Fibroblast of skin of right quadriceps (primary cell): Measurements from ENCODE around the gene MCC.
"Not testable (repeated sequence)": the region's sequence is repeated elsewhere in the genome, so short reads cannot be mapped to it uniquely, and the experiment has no call there.

Source experiments
- DNase-seq: peaks from one replicate; pipeline ENCODE4 v3.0.0-alpha.2; 2013

The MCC gene

DNA sequence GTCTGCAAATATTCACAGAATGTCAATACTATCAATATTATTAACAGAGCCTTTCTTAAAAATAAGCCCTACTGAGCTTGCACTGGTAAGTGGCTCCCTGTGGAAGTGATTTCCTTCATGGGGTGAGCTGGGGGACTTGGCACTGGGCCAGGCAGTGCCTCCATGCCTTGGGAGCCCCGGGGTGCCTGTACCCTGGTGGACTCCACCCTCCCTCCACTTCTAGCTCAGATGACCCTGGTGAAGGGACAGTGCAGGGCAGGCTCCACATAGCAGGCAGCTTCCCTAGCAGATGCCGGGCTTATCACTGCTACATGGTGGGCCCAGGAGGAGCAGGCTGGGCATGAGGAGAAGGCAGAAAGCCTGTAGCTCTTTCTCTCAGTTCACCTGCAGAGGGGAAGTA lies 392.4 kb downstream of the MCC start:
- no peak for DNase-seq

DNA sequence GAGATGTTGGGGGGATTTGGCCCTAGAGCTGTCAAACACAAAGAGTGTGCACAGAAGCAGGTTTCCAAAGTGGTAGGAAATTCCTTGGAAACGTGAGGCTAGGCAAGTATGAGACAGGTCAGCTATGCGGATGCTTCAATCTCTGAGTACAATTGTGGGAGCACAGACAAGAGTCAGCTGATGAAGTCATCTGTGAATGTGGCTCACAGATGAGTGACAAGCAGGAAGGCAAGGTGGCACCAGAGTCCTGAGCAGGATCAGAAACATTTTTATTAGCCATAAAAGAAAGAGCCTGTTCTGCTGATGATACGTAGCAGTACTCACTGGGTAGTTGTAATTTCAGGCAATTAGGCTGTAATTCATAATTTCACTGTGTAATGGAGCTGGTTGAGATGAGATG lies 394.7 kb downstream of the MCC start:
- DNase-seq: no peak

DNA sequence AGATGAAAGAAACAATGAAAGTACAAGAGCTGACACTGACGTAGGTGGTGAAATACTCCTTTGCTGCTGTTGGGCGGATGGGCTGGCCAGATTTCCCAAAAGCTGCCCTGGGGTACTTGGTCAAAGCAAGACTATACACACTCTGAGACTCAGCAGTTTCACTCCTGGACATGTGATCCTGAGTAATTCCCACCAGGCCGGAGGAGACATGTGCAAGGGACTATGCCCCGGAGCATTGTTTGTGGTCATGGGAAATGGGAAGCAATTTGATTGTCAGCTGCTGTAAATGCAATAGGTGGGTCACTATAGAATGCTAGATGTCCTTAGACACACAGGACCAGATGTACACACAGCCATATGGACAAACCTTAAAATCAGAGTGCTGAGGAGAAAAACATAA lies 395.6 kb downstream of the MCC start:
- DNase-seq: no peak

DNA sequence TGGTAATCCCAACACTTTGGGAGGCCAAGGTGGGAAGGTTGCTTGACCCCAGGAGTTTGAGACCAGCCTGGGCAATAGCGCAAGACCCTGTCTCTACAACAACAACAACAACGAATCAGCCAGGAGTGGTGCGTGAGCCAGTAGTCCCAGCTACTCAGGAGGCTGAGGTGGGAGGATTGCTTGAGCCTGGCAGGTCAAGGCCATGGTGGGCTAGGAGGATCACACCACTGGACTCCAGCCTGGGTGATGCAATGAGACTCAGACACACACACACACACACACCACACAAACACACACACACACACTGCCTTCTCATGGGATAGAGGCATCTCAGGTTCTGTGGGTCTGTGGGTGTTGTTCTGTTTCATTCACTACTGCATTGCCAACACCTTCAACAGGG lies 396.6 kb downstream of the MCC start:
- no peak for DNase-seq

DNA sequence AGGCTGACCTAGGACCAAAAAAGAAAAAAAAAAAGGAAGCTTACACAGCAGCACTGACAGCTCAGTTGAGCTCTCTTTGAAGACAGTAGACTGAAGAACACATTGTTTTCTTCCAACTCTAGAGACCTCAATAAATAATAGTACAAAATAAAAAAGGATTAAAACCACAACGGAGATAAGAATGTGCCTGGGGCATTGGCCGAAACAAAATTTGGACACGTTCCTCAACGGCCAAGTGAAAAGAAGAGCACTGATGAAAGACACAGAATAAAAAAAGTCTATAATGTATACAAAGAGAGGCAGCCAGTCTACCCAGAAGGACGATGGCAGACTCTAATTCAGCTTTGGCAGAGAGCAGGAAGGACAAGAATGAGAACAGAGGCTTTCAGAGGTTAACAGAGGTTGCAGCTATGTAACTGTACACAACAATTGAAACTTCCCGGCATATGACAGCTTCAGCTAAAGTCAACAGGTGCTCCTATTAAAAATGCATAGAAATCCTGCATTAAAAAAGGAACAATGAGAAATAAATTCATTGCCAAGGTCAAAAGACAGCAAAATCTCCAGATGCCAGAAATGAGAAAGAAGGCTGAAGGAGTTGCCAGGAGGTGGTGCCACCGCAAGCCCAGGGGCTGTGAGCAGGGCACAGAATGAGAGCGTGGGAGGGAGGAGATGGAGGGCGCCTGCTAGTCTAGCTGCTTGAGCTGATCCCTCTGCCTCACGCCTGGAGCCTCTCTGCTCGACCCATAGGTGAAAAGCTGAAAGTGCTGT lies 397.7 kb downstream of the MCC start:
- no peak for DNase-seq

DNA sequence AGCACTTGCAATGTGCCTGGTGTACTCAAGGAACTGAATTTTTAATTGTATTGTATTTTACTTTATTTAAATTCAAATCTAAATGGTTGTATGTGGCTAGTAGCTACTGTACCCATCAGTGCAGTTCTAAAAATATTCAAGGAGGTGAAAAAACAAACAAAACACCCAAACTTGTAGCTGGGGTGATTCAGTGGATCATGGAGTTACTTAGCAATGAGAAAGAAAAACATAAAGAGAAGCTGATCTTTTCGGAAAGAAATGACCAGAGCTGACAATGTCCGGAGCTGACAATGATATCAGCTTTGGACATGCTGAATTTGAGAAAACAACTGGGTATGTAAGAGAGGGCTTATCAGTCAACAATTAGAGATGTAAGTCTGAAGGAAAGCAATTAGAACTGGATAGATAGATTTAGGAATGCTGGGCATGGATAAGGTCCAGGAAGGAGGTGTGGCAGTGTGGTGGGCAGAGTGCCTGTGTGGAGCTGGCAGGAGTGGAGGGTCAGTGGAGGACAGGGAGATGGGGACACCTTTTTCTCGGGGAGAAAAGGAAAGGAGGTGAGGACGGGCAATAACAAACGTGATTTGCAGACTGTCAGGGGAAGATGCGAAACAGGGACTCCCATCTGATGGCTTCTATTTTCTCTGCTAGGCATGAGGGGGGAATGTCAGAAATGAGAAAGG lies 398.5 kb downstream of the MCC start:
- no peak for DNase-seq

DNA sequence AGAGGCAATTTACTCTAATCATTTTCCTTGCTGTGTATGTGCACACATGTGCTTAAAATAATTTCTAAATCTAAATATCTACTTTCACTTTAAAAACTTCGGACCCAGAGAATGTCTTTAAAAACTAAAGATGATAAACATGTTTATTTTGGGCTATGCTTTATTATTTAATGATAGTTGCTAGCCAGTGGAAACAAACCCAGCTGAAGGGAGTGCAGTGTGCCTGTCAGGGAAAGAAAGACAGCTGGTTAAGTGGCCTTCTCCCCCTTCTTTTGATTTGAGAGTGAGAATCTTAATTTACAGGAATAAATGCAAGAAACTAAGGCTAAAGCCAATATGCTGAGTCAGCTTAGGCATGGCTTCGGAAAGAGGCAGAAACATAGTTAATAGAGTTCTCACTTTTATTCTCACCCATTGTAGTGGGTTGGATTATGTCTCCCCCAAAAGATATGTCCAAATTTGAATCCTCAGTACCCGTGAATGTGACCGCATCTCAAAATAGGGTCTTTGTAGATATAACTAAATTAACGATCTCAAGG lies 400.2 kb downstream of the MCC start:
- DNase-seq: no peak

DNA sequence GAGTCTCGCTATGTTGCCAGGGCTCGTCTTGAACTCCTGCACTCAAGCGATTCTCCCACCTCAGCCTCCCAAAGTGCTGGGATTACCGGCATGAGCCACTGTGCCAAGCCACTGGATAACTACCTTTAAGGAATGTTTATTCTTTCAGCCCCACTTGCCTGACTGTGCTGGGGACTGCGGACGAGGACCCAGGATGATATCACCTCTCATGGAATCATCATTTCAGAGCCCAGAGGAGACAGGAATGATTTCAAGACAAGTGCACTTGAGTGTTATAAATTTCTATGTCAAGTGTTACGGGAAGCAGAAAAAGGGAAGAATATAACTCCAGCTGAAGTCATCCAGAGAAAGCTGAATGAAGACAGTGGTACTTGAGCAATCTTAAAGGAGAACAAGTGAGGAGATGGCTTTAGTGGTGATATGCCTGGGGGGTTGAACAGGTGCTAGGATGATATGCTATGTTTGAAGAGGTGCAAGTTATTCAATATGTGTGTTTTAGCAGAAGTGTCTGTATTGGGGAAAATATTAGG lies 402.3 kb downstream of the MCC start:
- no peak for DNase-seq

DNA sequence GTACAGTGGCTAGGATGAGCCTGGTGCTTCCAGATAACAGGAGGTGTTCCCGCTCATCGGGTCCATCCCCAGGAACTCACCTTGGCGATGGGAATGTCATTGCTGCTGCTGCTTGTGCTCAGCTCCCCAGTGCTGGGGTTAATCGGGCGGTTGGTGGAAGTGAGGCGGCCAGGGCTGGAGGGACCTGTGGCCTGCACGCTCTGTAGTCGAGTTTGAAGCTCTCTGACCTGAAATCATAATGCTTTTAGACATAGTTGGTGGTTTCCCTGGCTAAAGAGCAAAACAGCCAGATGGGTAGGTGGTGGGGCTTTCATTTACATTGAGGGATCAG lies 403.2 kb downstream of the MCC start:
- no peak for DNase-seq

DNA sequence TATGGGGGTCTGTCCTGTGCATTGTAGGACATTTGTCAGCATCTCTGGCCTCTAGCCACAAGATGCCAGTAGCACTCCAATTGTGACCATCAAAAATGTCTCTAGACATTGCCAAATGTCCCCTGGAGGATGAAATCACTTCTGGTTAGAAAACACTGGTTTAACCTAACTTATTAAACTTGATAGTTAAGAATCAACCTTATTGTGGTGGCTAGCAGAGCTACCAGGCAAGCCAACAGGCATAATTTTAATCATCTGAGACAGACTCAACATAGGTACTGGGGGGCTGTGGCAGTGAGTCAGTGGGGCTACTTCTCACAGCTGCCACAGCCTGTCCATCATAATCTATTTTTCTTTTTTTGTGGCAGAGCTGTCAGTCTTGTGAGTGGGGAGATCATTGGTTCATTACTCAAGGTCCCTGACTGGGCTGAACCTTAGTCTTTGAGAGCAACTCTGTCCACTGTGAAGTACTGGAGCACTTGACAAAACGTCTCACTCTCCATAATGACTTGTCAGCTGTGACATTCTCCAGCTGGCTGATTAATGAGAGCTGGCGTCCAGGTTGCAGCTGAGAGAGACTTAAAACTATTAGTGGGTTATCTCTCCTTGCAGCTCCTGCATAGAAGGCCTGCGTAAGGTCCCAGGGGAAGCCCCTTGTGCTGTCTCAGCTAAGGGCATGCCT lies 403.7 kb downstream of the MCC start:
- no peak for DNase-seq

DNA sequence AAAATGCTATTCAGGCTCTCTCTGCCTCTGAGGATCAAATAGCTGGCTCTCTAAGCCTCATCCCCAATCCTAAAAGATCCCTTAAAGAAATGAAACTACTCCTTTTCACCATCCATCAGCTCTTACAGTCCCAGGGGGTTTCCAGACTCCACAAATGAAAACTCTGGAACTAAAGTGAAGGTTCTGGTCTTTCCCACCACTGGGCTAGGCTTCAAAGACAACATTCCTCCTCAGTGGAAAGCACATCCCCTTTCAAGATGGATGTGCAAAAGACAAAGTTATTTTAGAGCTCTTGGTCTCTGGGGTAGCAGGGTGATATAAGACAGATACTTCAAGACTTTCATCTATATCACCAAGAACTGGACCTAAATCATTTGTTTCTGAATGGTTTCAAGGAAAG lies 404.8 kb downstream of the MCC start:
- DNase-seq: no peak

DNA sequence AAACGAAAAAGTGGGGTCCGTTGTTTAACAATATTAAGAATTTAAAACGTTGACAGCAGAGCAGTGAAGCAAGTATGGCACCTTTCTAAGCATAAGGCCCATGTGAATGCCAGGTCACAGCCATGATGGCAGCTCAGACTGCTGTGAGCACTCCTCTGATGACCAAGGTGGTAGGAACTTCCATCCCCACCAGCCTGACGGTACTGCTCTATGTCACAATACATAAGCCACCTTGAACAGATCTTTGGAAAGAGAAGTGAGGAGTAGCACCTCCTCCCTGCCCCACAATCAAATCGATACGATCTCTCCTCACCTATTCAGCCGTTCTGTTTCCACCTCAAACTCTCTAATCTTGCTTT lies 405.7 kb downstream of the MCC start:
- no peak for DNase-seq

DNA sequence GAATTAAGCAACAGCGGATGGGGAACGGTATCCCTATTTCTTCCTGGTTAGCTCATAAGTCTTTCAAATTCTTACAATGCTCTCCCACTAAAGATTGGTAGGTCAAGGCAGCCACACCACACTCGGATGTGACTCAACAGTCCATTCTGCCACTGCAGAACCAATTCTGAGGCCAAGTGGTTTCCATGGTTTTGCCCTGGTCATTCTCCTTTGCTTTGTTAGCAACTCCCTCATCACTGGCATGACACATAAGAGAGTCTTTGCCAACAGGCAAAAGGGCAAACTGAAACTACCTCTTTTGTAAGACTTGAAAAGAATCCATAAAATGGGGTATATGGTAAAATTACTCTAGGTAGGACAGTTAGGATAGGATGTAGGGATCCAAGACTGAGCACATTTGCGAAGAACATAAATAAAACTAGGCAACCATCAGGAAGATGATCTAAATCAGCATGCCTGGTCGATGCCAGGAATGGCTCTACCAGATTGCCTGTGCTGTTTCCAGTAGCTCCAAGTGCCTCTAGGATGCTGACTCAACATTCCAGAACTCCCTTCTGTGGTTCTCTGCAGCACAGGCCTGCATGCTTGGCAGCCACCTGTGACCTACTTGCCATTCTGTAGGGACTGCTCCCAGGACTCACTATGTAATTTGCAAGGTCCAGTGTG lies 406.2 kb downstream of the MCC start:
- peak; percentile 59 for DNase-seq

DNA sequence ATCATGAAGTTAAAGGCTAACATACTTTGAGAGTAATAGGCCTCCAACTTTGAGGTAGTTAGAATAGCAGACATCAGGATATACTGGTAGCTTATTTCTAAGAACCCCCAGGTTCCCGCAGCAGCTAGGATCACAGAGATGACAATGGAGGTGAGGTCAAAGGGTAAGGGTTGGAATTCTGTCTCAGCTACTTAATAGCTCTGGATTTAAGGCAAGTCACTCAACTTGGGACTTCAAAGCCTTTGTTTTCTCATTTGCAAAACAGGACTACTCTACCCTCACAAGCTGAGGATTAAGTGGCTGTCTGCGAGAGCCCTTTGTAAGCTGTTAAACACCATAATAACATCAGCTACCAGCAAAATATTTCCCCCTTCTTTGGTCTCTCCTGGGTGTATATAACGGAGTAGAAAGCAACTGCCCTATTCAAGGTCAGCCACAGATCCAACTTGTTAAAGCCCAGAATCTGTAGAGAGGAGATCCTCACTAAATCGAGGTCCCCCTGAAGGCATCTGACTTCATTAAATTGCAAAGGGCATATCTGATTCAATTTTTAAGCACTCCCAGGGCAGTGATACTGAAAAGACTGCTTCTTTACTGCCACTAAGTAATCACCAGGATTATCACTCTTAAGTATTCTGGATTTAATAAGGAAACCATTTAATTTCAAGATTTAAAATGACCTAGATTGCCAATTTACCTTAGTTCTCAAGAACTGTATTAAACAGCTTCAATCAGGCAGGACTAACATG lies 407.0 kb downstream of the MCC start:
- DNase-seq: no peak

DNA sequence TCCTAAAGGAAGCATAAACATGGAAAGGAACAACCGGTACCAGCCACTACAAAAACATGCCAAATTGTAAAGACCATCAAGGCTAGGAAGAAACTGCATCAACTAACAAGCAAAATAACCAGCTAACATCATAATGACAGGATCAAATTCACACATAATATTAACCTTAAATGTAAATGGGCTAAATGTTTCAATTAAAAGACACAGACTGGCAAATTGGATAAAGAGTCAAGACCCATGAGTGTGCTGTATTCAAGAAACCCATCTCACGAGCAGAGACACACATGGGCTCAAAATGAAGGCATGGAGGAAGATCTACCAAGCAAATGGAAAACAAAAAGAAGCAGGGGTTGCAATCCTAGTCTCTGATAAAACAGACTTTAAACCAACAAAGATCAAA lies 411.6 kb downstream of the MCC start:
- DNase-seq: not testable (repeated sequence)

DNA sequence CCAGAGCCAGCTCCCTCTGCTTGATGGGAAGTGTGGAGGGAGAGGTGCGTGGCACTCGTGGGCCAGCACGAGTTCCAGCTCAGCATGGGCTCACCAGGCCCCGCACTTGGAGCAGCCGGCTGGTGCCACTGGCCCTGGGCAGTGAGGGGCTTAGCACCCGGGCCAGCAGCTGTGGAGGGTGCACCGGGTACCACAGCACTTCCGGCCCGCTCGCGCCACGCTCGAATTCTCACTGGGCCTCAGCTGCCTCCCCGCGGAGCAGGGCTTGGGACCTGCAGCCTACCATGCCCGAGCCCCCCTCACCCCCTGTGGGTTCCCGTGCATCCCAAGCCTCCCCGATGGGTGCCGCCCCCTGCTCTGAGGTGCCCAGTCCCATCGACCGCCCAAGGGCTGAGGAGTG lies 413.2 kb downstream of the MCC start:
- no peak for DNase-seq

DNA sequence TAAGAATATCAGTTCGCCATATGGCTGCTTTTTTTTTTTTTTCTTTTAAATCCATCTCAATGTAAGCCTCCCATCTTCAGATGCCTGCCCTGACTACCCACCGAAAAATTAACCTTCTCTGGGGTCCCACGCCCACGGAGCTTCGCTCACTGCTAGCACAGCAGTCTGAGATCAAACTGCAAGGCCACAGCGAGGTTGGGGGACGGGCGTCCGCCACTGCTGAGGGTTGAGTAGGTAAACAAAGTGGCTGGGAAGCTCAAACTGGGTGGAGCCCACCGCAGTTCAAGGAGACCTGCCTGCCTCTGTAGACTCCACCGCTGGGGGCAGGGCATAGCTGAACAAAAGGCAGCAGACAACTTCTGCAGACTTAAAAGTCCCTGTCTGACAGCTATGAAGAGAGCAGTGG lies 414.6 kb downstream of the MCC start:
- DNase-seq: not testable (repeated sequence)

DNA sequence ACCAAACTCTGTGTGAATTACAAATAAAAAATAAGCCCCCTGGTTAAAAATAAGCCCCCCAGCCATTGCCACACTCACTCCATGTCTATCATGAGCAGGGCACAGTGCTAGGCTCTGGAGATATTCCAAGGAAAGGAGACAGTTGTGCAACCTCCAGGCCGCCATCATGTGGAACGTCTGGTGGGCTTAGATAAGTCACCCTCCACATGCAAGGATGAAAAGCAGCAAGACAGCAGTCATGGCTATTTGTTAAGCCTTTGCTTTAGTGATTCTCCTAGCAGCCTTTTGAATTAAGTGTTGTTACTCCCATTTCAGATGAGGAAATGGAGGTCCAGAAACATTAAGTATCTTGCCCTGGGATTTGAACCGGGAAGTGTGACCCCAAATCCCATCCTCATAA lies 416.9 kb downstream of the MCC start:
- DNase-seq: no peak

DNA sequence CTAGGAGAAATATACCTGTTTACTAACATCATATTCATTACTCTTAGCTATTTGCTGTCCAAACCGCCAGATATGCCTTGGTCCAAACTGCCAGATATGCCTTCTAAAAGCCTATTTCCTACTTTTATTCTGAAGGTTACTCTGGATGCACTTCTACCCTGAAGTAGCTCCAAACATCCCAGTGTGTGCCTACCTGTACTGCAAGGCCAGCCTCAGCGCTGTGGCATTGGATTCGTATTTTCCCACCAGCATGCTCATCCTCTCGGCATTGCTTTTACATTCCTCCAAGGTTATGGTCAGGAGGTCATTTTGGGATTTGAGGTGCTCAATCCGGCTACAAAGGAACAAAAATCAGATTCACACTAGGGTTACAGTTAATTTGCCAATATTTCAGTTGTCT lies 417.4 kb downstream of the MCC start:
- DNase-seq: no peak

DNA sequence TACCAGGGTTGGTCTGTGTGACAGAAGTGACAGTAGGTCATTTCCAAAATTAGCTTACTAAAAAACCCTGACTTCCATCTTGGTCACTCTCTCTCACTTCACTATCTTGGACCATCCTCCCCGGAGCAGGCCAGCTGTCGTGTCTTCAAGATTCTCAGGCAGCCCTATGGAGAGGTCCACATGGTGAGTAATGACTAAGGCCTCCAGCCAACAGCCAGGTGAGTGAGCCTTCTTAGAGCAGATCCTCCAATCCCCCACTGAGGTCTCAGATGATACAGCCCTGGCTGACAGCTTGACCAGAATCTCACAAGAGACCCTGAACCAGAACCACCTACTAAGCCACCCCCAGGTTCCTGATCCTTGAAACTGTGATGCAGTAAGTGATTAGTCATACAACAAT lies 419.7 kb downstream of the MCC start:
- peak; percentile 48 for DNase-seq

DNA sequence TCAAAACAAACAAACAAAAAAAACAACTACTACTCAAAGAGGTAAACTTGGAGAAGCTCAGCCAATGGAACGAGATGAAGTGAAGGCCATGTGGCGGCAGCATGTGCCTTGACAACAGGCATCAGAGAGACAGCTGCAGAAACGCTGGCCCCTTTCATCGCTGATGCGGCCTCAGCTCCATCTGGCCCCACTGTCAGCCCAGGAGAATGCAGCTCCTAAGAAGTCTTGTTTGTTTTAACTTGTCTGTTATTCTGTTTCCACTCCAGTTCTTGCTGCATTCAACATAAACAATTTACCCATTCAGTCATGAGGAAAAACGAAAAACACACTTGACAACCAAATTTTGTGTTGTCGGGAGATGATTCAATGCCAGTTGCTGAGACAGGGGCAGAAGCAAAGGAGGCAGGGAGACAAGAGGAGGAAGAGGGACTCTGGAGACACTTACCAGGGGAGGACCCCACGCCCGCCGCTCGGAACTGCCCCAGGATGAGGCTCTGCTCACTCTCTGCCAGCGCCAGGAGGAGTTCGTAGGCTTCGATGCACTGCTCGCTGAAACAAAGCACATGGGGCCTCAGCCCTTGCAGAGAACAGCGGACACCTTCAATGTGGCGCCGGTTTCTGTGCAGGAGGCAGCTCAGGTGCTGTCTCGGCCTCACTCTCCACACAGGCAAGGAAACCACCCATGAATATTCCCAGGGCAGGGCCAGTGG lies 420.5 kb downstream of the MCC start:
- peak; percentile 37 for DNase-seq

DNA sequence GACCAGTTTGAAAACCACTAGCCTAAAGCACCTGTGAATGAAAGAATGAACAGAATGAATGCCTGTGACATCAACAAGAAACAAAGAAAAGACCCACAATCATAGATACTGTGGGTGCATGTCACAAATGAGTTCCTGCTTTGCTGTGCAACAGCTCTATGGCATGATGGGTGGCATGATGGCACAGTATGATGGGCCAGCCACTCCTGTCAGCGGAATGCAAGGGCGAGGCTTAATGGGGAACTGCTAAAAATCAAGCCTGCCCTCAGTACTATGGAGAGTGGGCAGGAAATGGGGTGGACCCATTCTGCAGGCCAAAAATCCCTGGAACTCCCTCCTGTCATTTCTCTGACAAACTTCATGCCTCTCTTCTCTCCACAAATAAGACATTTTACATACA lies 422.6 kb downstream of the MCC start:
- no peak for DNase-seq
